NT2/D1 (cell line): ENCODE results near the gene DMRT2.

Experiments
- YY1 ChIP-seq: IDR thresholded peaks from 2 replicates; pipeline ENCODE4 v1.6.1; 2011; ENCODE audit not compliant: insufficient read length, insufficient read depth
- ZNF274 ChIP-seq: IDR thresholded peaks from 2 replicates; pipeline ENCODE4 v1.6.1; 2011; ENCODE audit warnings: mild to moderate bottlenecking, low read depth, low read length

DNA sequence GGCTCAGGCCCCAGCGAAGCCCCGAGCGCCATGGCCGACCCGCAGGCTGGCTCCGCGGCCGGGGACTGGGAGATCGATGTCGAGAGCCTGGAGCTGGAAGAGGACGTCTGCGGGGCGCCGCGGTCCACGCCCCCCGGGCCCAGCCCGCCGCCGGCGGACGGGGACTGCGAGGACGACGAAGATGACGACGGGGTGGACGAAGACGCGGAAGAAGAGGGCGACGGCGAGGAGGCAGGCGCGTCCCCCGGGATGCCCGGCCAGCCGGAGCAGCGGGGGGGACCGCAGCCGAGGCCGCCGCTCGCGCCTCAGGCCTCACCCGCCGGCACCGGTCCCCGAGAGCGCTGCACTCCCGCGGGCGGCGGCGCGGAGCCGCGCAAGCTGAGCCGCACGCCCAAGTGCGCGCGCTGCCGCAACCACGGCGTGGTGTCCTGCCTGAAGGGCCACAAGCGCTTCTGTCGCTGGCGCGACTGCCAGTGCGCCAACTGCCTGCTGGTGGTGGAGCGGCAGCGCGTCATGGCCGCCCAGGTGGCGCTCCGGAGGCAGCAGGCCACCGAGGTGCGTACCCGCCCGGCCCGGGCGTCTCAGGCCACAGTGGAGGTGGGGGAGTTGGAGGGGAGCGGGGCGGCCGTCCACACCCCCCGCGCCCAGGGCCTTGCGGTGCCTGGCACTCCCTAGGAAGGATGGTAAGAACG lies 1.6 kb downstream of the DMRT2 start:
- no peak for TF ChIP-seq YY1
- no peak for TF ChIP-seq ZNF274
